ENCODE results near the gene INSL3.
"Not testable (repeated sequence)": the region's sequence is repeated elsewhere in the genome, so short reads cannot be mapped to it uniquely, and the experiment has no call there.

Gene INSL3

DNA sequence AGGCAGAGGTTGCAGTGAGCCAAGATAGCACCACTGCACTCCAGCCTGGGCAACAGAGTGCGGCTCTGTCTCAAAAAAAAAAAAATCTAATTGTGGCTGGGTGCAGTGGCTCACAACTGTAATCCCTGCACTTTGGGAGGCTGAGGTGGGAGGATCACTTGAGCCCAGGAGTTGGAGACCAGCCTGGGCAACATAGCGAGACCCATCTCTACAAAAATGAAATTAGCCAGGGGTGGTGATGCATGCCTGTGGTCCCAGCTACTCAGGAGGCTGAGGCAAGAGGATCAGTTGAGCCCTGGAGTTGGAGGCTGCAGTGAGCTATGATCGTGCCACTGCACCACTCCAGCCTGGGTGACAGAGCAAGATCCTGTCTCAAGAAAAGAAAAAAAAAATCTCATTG is 22.7 kb downstream of the INSL3 start:
- H3K14ac ChIP-seq (ENCODE audit: low read length); H3K27ac ChIP-seq (replicated peaks; ENCODE audit: low read length); H2AFZ ChIP-seq (ENCODE audit: low read length); H2BK12ac ChIP-seq (ENCODE audit: low read length); H3K18ac ChIP-seq (ENCODE audit: low read length); H3K79me1 ChIP-seq (ENCODE audit: low read depth, low read length); H3K4me2 ChIP-seq (ENCODE audit: insufficient read depth, low read length, poor library complexity, severe bottlenecking); H2AK5ac ChIP-seq (ENCODE audit: low read depth, low read length); H2BK5ac ChIP-seq (ENCODE audit: low read length); H3K9me3 ChIP-seq (replicated peaks in 1 of 2; ENCODE audit: control insufficient read depth in 2 of 2, insufficient read depth in 1 of 2, low read depth in 1 of 2, low read length in 2 of 2); H2BK120ac ChIP-seq (ENCODE audit: low read depth, low read length); DNase-seq (ENCODE audit: low spot score); H4K91ac ChIP-seq (ENCODE audit: low read depth, low read length, poor library complexity); H4K8ac ChIP-seq (ENCODE audit: low read depth, low read length); H2BK15ac ChIP-seq (ENCODE audit: low read length); H3K23ac ChIP-seq (ENCODE audit: low read depth, low read length, poor library complexity); H3K4me1 ChIP-seq (ENCODE audit: control insufficient read depth in 2 of 2, insufficient read depth in 1 of 2, low read depth in 1 of 2, low read length in 2 of 2); H3K9ac ChIP-seq (ENCODE audit: low read depth, low read length, poor library complexity); H3K4me3 ChIP-seq (ENCODE audit: low read length in 2 of 2); H3K36me3 ChIP-seq (replicated peaks in 1 of 2; ENCODE audit: control insufficient read depth in 2 of 2, insufficient read depth in 2 of 2, low read length in 2 of 2); H3K4ac ChIP-seq (ENCODE audit: low read length): not testable (repeated sequence)
- peaks cover 10 to 59% (median 31%) of the 10 kb centered on the region in 3 experiments for H3K27me3 ChIP-seq (ENCODE audit: control insufficient read depth in 3 of 3, insufficient read depth in 3 of 3, low read depth in 1 of 3, low read length in 3 of 3)
- no CpG with 5 or more reads among the region's 3 CpGs for WGBS, 2 donors (ENCODE audit: extremely low coverage in 2 of 2, insufficient read length in 2 of 2, insufficient replicate concordance in 1 of 2)

DNA sequence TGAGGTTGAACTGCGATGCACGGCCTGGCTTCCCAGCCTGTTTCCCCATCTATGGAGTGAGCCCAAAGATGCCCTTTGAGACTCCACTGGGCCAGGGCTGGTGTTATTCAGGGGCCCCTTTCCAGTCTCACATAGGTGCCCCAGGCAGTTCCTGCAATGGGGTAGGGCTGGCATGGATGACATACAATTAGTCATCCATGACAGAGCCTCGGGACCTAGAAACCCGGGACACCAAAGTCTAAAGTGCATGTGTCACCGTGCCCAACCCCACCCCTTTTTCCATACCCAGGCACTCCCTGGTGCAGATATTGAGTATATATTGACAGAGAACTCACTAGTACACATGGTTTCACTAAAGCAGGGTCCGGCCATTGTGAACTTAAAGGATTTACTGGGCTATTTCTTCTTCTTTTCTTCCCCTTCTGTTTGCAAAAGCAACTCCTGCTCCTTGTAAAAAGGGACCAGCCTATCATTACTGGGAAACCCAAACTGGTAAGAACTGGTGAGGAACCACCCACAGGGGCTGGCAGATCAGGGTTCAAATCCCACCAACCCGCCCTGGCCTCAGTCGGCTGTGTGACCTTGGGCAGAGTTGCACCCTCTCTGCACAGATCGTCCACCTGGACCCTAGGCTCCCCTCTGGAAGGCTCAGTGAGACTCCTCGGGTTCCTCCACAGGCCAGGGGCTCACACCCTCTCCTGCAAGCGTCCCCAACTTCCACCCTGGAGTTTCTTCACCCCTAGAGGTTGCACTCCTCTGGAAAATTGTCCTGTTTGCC is 23.7 kb downstream of the INSL3 start:
- no peak overlapping the region for H4K8ac ChIP-seq (ENCODE audit: low read depth, low read length)
- no peak for DNase-seq (ENCODE audit: low spot score)

DNA sequence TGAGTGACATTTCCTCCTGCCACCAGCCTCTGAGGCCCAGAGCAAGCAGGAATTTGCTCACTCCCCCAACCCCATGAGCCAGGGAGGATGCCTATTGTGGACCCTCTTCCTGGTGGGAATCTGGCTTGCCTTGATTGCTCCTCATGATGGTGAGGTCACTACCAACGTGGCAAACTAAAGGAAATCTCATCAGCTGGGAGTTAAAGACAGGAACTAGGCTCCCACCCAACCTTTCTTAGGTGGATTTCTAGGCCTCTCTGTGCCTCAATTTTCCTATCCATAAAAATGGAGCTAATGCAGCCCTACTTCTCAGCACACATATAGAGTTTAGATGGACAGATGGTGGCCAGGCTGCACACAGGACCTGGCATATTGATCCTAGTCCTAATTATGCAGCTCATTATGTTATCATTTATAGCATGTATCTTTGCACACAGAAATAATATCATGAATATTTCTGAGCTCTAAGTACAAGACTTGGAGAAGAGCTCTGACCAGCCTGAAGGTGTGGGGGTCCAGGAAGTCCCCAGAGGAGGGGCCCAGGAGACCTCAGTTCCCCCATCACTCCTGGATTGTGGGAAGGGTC is 24.4 kb downstream of the INSL3 start:
- DNase-seq (ENCODE audit: low spot score), result no peak
- no CpG with 5 or more reads among the region's 1 CpG for WGBS, 2 donors (ENCODE audit: extremely low coverage in 2 of 2, insufficient read length in 2 of 2, insufficient replicate concordance in 1 of 2)

More for the DNA sequence above, 23.7 kb downstream of the INSL3 start:
- H3K9me3 ChIP-seq (replicated peaks in 1 of 2; ENCODE audit: control insufficient read depth in 2 of 2, insufficient read depth in 1 of 2, low read depth in 1 of 2, low read length in 2 of 2), result peaks cover 0 to 2% of the 10 kb centered on the region in 2 donors
- no CpG with 5 or more reads among the region's 11 CpGs for WGBS, 2 donors (ENCODE audit: extremely low coverage in 2 of 2, insufficient read length in 2 of 2, insufficient replicate concordance in 1 of 2)
- no peak overlapping the region for H3K18ac ChIP-seq (ENCODE audit: low read length)
- peak overlapping the region in 1 of 2 donors; percentile 2 for H3K4me3 ChIP-seq (ENCODE audit: low read length in 2 of 2)
- no peak overlapping the region for H2BK5ac ChIP-seq (ENCODE audit: low read length)
- no peaks in the 10 kb centered on the region for H3K36me3 ChIP-seq (replicated peaks in 1 of 2; ENCODE audit: control insufficient read depth in 2 of 2, insufficient read depth in 2 of 2, low read length in 2 of 2)
- H2AFZ ChIP-seq (ENCODE audit: low read length), result no peak overlapping the region
- H3K4me2 ChIP-seq (ENCODE audit: insufficient read depth, low read length, poor library complexity, severe bottlenecking), result no peak overlapping the region
- no peak overlapping the region for H3K4ac ChIP-seq (ENCODE audit: low read length)
- H3K4me1 ChIP-seq (ENCODE audit: control insufficient read depth in 2 of 2, insufficient read depth in 1 of 2, low read depth in 1 of 2, low read length in 2 of 2), result peaks cover 0 to 3% of the 10 kb centered on the region in 2 donors
- H3K79me1 ChIP-seq (ENCODE audit: low read depth, low read length), result no peaks in the 10 kb centered on the region
- no peak overlapping the region for H3K14ac ChIP-seq (ENCODE audit: low read length)
- H2BK120ac ChIP-seq (ENCODE audit: low read depth, low read length), result no peak overlapping the region
- peaks cover 10 to 64% (median 31%) of the 10 kb centered on the region in 3 experiments for H3K27me3 ChIP-seq (ENCODE audit: control insufficient read depth in 3 of 3, insufficient read depth in 3 of 3, low read depth in 1 of 3, low read length in 3 of 3)
- no peak overlapping the region for H4K91ac ChIP-seq (ENCODE audit: low read depth, low read length, poor library complexity)
- H2AK5ac ChIP-seq (ENCODE audit: low read depth, low read length), result peak overlapping the region; percentile 9
- H3K27ac ChIP-seq (replicated peaks; ENCODE audit: low read length), result no peak overlapping the region
- H2BK15ac ChIP-seq (ENCODE audit: low read length), result no peak overlapping the region
- no peak overlapping the region for H2BK12ac ChIP-seq (ENCODE audit: low read length)
- H3K23ac ChIP-seq (ENCODE audit: low read depth, low read length, poor library complexity), result no peak overlapping the region
- H3K9ac ChIP-seq (ENCODE audit: low read depth, low read length, poor library complexity), result no peak overlapping the region

More for the DNA sequence above, 24.4 kb downstream of the INSL3 start:
- Histone ChIP-seq H4K91ac (ENCODE audit: low read depth, low read length, poor library complexity) (no peak overlapping the region), H3K36me3 (replicated peaks in 1 of 2; ENCODE audit: control insufficient read depth in 2 of 2, insufficient read depth in 2 of 2, low read length in 2 of 2) (no peaks in the 10 kb centered on the region), H4K8ac (ENCODE audit: low read depth, low read length) (no peak overlapping the region), H3K18ac (ENCODE audit: low read length) (no peak overlapping the region), H3K27me3 (ENCODE audit: control insufficient read depth in 3 of 3, insufficient read depth in 3 of 3, low read depth in 1 of 3, low read length in 3 of 3) (peaks cover 10 to 58% (median 31%) of the 10 kb centered on the region in 3 experiments), H3K27ac (replicated peaks; ENCODE audit: low read length) (no peak overlapping the region), H2BK12ac (ENCODE audit: low read length) (no peak overlapping the region), H3K4me2 (ENCODE audit: insufficient read depth, low read length, poor library complexity, severe bottlenecking) (no peak overlapping the region), H3K14ac (ENCODE audit: low read length) (no peak overlapping the region), H2BK120ac (ENCODE audit: low read depth, low read length) (no peak overlapping the region), H3K9ac (ENCODE audit: low read depth, low read length, poor library complexity) (no peak overlapping the region), H3K4me3 (ENCODE audit: low read length in 2 of 2) (no peak overlapping the region), H2BK5ac (ENCODE audit: low read length) (peak overlapping the region; percentile 61), H3K4me1 (ENCODE audit: control insufficient read depth in 2 of 2, insufficient read depth in 1 of 2, low read depth in 1 of 2, low read length in 2 of 2) (peaks cover 0 to 3% of the 10 kb centered on the region in 2 donors), H3K9me3 (replicated peaks in 1 of 2; ENCODE audit: control insufficient read depth in 2 of 2, insufficient read depth in 1 of 2, low read depth in 1 of 2, low read length in 2 of 2) (peaks cover 0 to 2% of the 10 kb centered on the region in 2 donors), H2AFZ (ENCODE audit: low read length) (no peak overlapping the region), H2AK5ac (ENCODE audit: low read depth, low read length) (peak overlapping the region; percentile 47), H2BK15ac (ENCODE audit: low read length) (no peak overlapping the region), H3K79me1 (ENCODE audit: low read depth, low read length) (no peaks in the 10 kb centered on the region), H3K23ac (ENCODE audit: low read depth, low read length, poor library complexity) (no peak overlapping the region), H3K4ac (ENCODE audit: low read length) (no peak overlapping the region)
